Measurements from ENCODE around the gene DDX21. TPM values are rescaled to one million over a fixed set of nuclear protein-coding genes. Genes with fewer than 3 reads are reported as not detected.
"Not testable (repeated sequence)": the region's sequence is repeated elsewhere in the genome, so short reads cannot be mapped to it uniquely, and the experiment has no call there.

DDX21 gene
- polyA plus RNA-seq, 4 donors, result 14.1 to 42.9 (median 28.5) TPM

DNA sequence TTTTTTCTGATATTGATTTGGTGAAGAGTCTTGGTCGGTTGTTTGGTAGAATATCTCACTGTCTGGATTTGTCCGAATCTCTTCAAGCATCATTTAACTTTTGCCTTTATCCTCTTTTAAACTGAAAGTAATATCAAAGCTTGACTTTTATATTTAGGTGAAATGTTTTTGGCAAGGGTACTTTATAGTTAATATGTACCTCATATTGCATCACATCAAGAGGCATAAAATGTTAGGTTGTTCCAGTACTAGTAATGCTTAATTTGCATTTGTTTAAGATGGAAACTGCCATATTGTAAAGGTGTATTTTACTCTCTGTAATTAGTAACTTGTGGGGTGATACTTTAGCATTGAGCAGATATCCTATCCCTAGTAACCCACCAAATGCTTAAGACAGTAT is 17.1 kb upstream of the DDX21 start:
- Histone ChIP-seq H3K27ac (ENCODE audit: low read depth in 1 of 3, low read length in 2 of 3) (no peak overlapping the region), H3K27me3 (ENCODE audit: control insufficient read depth in 3 of 3, insufficient read depth in 3 of 3, low read length in 3 of 3) (no peaks in the 10 kb centered on the region), H3K4me3 (ENCODE audit: low read depth in 1 of 3, low read length in 3 of 3) (no peak overlapping the region), H3K4me1 (ENCODE audit: control insufficient read depth in 3 of 3, insufficient read depth in 2 of 3, low read depth in 1 of 3, low read length in 2 of 3) (no peaks in the 10 kb centered on the region), H3K9me3 (ENCODE audit: control insufficient read depth in 2 of 2, insufficient read depth in 1 of 2, low read depth in 1 of 2, low read length in 1 of 2) (no peaks in the 10 kb centered on the region), H3K36me3 (ENCODE audit: control insufficient read depth in 3 of 3, insufficient read depth in 2 of 3, low read depth in 1 of 3, low read length in 3 of 3) (peaks cover 4 to 33% (median 4%) of the 10 kb centered on the region in 3 donors)
- 93 to 96% (median 95%) methylated on average over 2 of the region's 2 CpGs for WGBS, 3 donors
- DNase-seq (no peak), FAIRE-seq (no peak)

GRCh38 chr10:68940917-68941316 is 15.1 kb upstream of the DDX21 start:
- not testable (repeated sequence) for H3K9me3 ChIP-seq (ENCODE audit: control insufficient read depth in 2 of 2, insufficient read depth in 1 of 2, low read depth in 1 of 2, low read length in 1 of 2); DNase-seq; H3K27me3 ChIP-seq (ENCODE audit: control insufficient read depth in 3 of 3, insufficient read depth in 3 of 3, low read length in 3 of 3); H3K4me1 ChIP-seq (ENCODE audit: control insufficient read depth in 3 of 3, insufficient read depth in 2 of 3, low read depth in 1 of 3, low read length in 2 of 3); H3K27ac ChIP-seq (ENCODE audit: low read depth in 1 of 3, low read length in 2 of 3); H3K4me3 ChIP-seq (ENCODE audit: low read depth in 1 of 3, low read length in 3 of 3)
- peaks cover 4 to 39% (median 4%) of the 10 kb centered on the region in 3 donors for H3K36me3 ChIP-seq (ENCODE audit: control insufficient read depth in 3 of 3, insufficient read depth in 2 of 3, low read depth in 1 of 3, low read length in 3 of 3)
- FAIRE-seq, result peak; percentile 39

GRCh38 chr10:68950598-68950997 is 5.4 kb upstream of the DDX21 start:
- Histone ChIP-seq H3K4me3 (ENCODE audit: low read depth in 1 of 3, low read length in 3 of 3) (no peak overlapping the region), H3K4me1 (ENCODE audit: control insufficient read depth in 3 of 3, insufficient read depth in 2 of 3, low read depth in 1 of 3, low read length in 2 of 3) (no peaks in the 10 kb centered on the region), H3K27ac (ENCODE audit: low read depth in 1 of 3, low read length in 2 of 3) (no peak overlapping the region), H3K36me3 (ENCODE audit: control insufficient read depth in 3 of 3, insufficient read depth in 2 of 3, low read depth in 1 of 3, low read length in 3 of 3) (peaks cover 0 to 20% (median 11%) of the 10 kb centered on the region in 3 donors), H3K27me3 (ENCODE audit: control insufficient read depth in 3 of 3, insufficient read depth in 3 of 3, low read length in 3 of 3) (no peaks in the 10 kb centered on the region), H3K9me3 (ENCODE audit: control insufficient read depth in 2 of 2, insufficient read depth in 1 of 2, low read depth in 1 of 2, low read length in 1 of 2) (no peaks in the 10 kb centered on the region)
- DNase-seq (no peak), FAIRE-seq (no peak)
- WGBS, 3 donors, result 95 to 96% (median 95%) methylated on average over 3 of the region's 3 CpGs

- no peak overlapping the region for H3K27ac ChIP-seq (ENCODE audit: low read depth in 1 of 3, low read length in 2 of 3)
- H3K4me3 ChIP-seq (ENCODE audit: low read depth in 1 of 3, low read length in 3 of 3), result peak overlapping the region in 1 of 3 donors; percentile 87
Observed at GRCh38 chr10:68954904-68955303, 1.1 kb upstream of the DDX21 start.

GRCh38 chr10:68955355-68955831 is 577 bp upstream of the DDX21 start:
- H3K9me3 ChIP-seq (ENCODE audit: control insufficient read depth in 2 of 2, insufficient read depth in 1 of 2, low read depth in 1 of 2, low read length in 1 of 2), result no peaks in the 10 kb centered on the region
- H3K27me3 ChIP-seq (ENCODE audit: control insufficient read depth in 3 of 3, insufficient read depth in 3 of 3, low read length in 3 of 3), result no peaks in the 10 kb centered on the region
- no peak for FAIRE-seq
- peaks cover 1 to 6% (median 2%) of the 10 kb centered on the region in 3 donors for H3K4me1 ChIP-seq (ENCODE audit: control insufficient read depth in 3 of 3, insufficient read depth in 2 of 3, low read depth in 1 of 3, low read length in 2 of 3)
- H3K36me3 ChIP-seq (ENCODE audit: control insufficient read depth in 3 of 3, insufficient read depth in 2 of 3, low read depth in 1 of 3, low read length in 3 of 3), result peaks cover 0 to 8% (median 0%) of the 10 kb centered on the region in 3 donors
- peak overlapping the region; percentile 92 to 99 (median 94) for H3K27ac ChIP-seq (ENCODE audit: low read depth in 1 of 3, low read length in 2 of 3)
- peak overlapping the region; percentile 34 to 99 (median 87) for H3K4me3 ChIP-seq (ENCODE audit: low read depth in 1 of 3, low read length in 3 of 3)
- 2 to 3% (median 3%) methylated on average over 16 of the region's 16 CpGs for WGBS, 3 donors
- no peak for DNase-seq

More at GRCh38 chr10:68954904-68955303, 1.1 kb upstream of the DDX21 start:
- Histone ChIP-seq H3K27me3 (ENCODE audit: control insufficient read depth in 3 of 3, insufficient read depth in 3 of 3, low read length in 3 of 3) (no peaks in the 10 kb centered on the region), H3K4me1 (ENCODE audit: control insufficient read depth in 3 of 3, insufficient read depth in 2 of 3, low read depth in 1 of 3, low read length in 2 of 3) (peaks cover 1 to 6% (median 2%) of the 10 kb centered on the region in 3 donors), H3K36me3 (ENCODE audit: control insufficient read depth in 3 of 3, insufficient read depth in 2 of 3, low read depth in 1 of 3, low read length in 3 of 3) (peaks cover 0 to 9% (median 0%) of the 10 kb centered on the region in 3 donors), H3K9me3 (ENCODE audit: control insufficient read depth in 2 of 2, insufficient read depth in 1 of 2, low read depth in 1 of 2, low read length in 1 of 2) (no peaks in the 10 kb centered on the region)
- 89 to 94% (median 90%) methylated on average over 12 of the region's 12 CpGs for WGBS, 3 donors
- FAIRE-seq, result no peak
- no peak for DNase-seq

- no peaks in the 10 kb centered on the region for H3K9me3 ChIP-seq (ENCODE audit: control insufficient read depth in 2 of 2, insufficient read depth in 1 of 2, low read depth in 1 of 2, low read length in 1 of 2)
- H3K36me3 ChIP-seq (ENCODE audit: control insufficient read depth in 3 of 3, insufficient read depth in 2 of 3, low read depth in 1 of 3, low read length in 3 of 3), result peaks cover 2 to 15% (median 3%) of the 10 kb centered on the region in 3 donors
- DNase-seq (no peak), FAIRE-seq (no peak)
- H3K4me1 ChIP-seq (ENCODE audit: control insufficient read depth in 3 of 3, insufficient read depth in 2 of 3, low read depth in 1 of 3, low read length in 2 of 3), result peaks cover 1 to 6% (median 2%) of the 10 kb centered on the region in 3 donors
- peak overlapping the region; percentile 87 to 99 (median 96) for H3K4me3 ChIP-seq (ENCODE audit: low read depth in 1 of 3, low read length in 3 of 3)
- H3K27ac ChIP-seq (ENCODE audit: low read depth in 1 of 3, low read length in 2 of 3), result peak overlapping the region; percentile 92 to 99 (median 94)
- no peaks in the 10 kb centered on the region for H3K27me3 ChIP-seq (ENCODE audit: control insufficient read depth in 3 of 3, insufficient read depth in 3 of 3, low read length in 3 of 3)
- 17 to 32% (median 21%) methylated on average over 7 of the region's 7 CpGs for WGBS, 3 donors
Observed at GRCh38 chr10:68957284-68957615, 1.3 kb downstream of the DDX21 start.

GRCh38 chr10:68957654-68958053 is 1.7 kb downstream of the DDX21 start:
- peaks cover 5 to 18% (median 6%) of the 10 kb centered on the region in 3 donors for H3K36me3 ChIP-seq (ENCODE audit: control insufficient read depth in 3 of 3, insufficient read depth in 2 of 3, low read depth in 1 of 3, low read length in 3 of 3)
- peak overlapping the region; percentile 16 to 99 (median 92) for H3K27ac ChIP-seq (ENCODE audit: low read depth in 1 of 3, low read length in 2 of 3)
- WGBS, 3 donors, result 39 to 57% (median 45%) methylated on average over 3 of the region's 3 CpGs
- no peaks in the 10 kb centered on the region for H3K27me3 ChIP-seq (ENCODE audit: control insufficient read depth in 3 of 3, insufficient read depth in 3 of 3, low read length in 3 of 3)
- H3K9me3 ChIP-seq (ENCODE audit: control insufficient read depth in 2 of 2, insufficient read depth in 1 of 2, low read depth in 1 of 2, low read length in 1 of 2), result no peaks in the 10 kb centered on the region
- FAIRE-seq, result no peak
- no peak for DNase-seq
- H3K4me1 ChIP-seq (ENCODE audit: control insufficient read depth in 3 of 3, insufficient read depth in 2 of 3, low read depth in 1 of 3, low read length in 2 of 3), result peaks cover 1 to 6% (median 2%) of the 10 kb centered on the region in 3 donors
- peak overlapping the region in 2 of 3 donors; percentile 87 to 99 for H3K4me3 ChIP-seq (ENCODE audit: low read depth in 1 of 3, low read length in 3 of 3)

- H3K4me1 ChIP-seq (ENCODE audit: control insufficient read depth in 3 of 3, insufficient read depth in 2 of 3, low read depth in 1 of 3, low read length in 2 of 3), result peaks cover 1 to 6% (median 2%) of the 10 kb centered on the region in 3 donors
- H3K27me3 ChIP-seq (ENCODE audit: control insufficient read depth in 3 of 3, insufficient read depth in 3 of 3, low read length in 3 of 3), result no peaks in the 10 kb centered on the region
- no peak overlapping the region for H3K4me3 ChIP-seq (ENCODE audit: low read depth in 1 of 3, low read length in 3 of 3)
- FAIRE-seq (no peak), DNase-seq (no peak)
- H3K27ac ChIP-seq (ENCODE audit: low read depth in 1 of 3, low read length in 2 of 3), result no peak overlapping the region
- H3K9me3 ChIP-seq (ENCODE audit: control insufficient read depth in 2 of 2, insufficient read depth in 1 of 2, low read depth in 1 of 2, low read length in 1 of 2), result no peaks in the 10 kb centered on the region
- WGBS, 3 donors, result 87 to 95% (median 94%) methylated on average over 4 of the region's 4 CpGs
- H3K36me3 ChIP-seq (ENCODE audit: control insufficient read depth in 3 of 3, insufficient read depth in 2 of 3, low read depth in 1 of 3, low read length in 3 of 3), result peaks cover 11 to 35% (median 14%) of the 10 kb centered on the region in 3 donors
Observed at GRCh38 chr10:68959695-68960527, 3.9 kb downstream of the DDX21 start.
